22Rv1 (cell line): ENCODE data around the gene MDM1.

Source experiments
- CTCF ChIP-seq: fragments of 450-650 bp; IDR thresholded peaks from 2 replicates; pipeline ENCODE4 v1.5.1; 2017; ENCODE audit warnings: mild to moderate bottlenecking
- ZFX ChIP-seq: fragments of 450-650 bp; IDR thresholded peaks from 2 replicates; pipeline ENCODE4 v1.6.1; 2017; ENCODE audit warnings: antibody characterized with exemption, borderline replicate concordance

- TF ChIP-seq CTCF (no peak), ZFX (no peak)
Observed at GRCh38 chr12:68350753-68351152, 18.6 kb upstream of the MDM1 start.
